ENCODE data around the gene CARMIL1.

The CARMIL1 gene

GRCh38 chr6:25586927-25587326, 307.8 kb downstream of the CARMIL1 start:
- no peaks in the 10 kb centered on the region for H3K4me1 ChIP-seq (ENCODE audit: control insufficient read depth, insufficient read depth, low read length)
- no peak overlapping the region for H3K27ac ChIP-seq (ENCODE audit: low read length)
- H3K9me3 ChIP-seq (ENCODE audit: control insufficient read depth in 2 of 2, low read length in 2 of 2) = no peaks in the 10 kb centered on the region
- H3K9ac ChIP-seq (ENCODE audit: low read length in 2 of 2) = no peak overlapping the region
- H3K27me3 ChIP-seq (ENCODE audit: control insufficient read depth in 1 of 2, insufficient read depth in 2 of 2, low read length in 2 of 2) = no peaks in the 10 kb centered on the region
- no peak overlapping the region for H3K4me3 ChIP-seq (ENCODE audit: low read length in 2 of 2)
- no peaks in the 10 kb centered on the region for H3K36me3 ChIP-seq (ENCODE audit: control insufficient read depth in 2 of 2, insufficient read depth in 2 of 2, low read length in 2 of 2)

- Histone ChIP-seq H3K9me3 (ENCODE audit: control insufficient read depth in 2 of 2, low read length in 2 of 2) (no peaks in the 10 kb centered on the region), H3K27ac (ENCODE audit: low read length) (no peak overlapping the region), H3K9ac (ENCODE audit: low read length in 2 of 2) (no peak overlapping the region), H3K4me3 (ENCODE audit: low read length in 2 of 2) (no peak overlapping the region), H3K4me1 (ENCODE audit: control insufficient read depth, insufficient read depth, low read length) (no peaks in the 10 kb centered on the region), H3K36me3 (ENCODE audit: control insufficient read depth in 2 of 2, insufficient read depth in 2 of 2, low read length in 2 of 2) (no peaks in the 10 kb centered on the region), H3K27me3 (ENCODE audit: control insufficient read depth in 1 of 2, insufficient read depth in 2 of 2, low read length in 2 of 2) (no peaks in the 10 kb centered on the region)
These were observed 311.8 kb downstream of the CARMIL1 start for GRCh38 chr6:25590986-25591385.

- H3K27ac ChIP-seq (ENCODE audit: low read length) = no peak overlapping the region
- H3K9me3 ChIP-seq (ENCODE audit: control insufficient read depth in 2 of 2, low read length in 2 of 2) = no peaks in the 10 kb centered on the region
- no peak overlapping the region for H3K4me3 ChIP-seq (ENCODE audit: low read length in 2 of 2)
- no peaks in the 10 kb centered on the region for H3K36me3 ChIP-seq (ENCODE audit: control insufficient read depth in 2 of 2, insufficient read depth in 2 of 2, low read length in 2 of 2)
- no peaks in the 10 kb centered on the region for H3K27me3 ChIP-seq (ENCODE audit: control insufficient read depth in 1 of 2, insufficient read depth in 2 of 2, low read length in 2 of 2)
- H3K4me1 ChIP-seq (ENCODE audit: control insufficient read depth, insufficient read depth, low read length) = no peaks in the 10 kb centered on the region
- H3K9ac ChIP-seq (ENCODE audit: low read length in 2 of 2) = no peak overlapping the region
These were observed 318.0 kb downstream of the CARMIL1 start for GRCh38 chr6:25596928-25597818.

- H3K4me3 ChIP-seq (ENCODE audit: low read length in 2 of 2) = no peak overlapping the region
- H3K27ac ChIP-seq (ENCODE audit: low read length) = no peak overlapping the region
- H3K9ac ChIP-seq (ENCODE audit: low read length in 2 of 2) = no peak overlapping the region
- H3K9me3 ChIP-seq (ENCODE audit: control insufficient read depth in 2 of 2, low read length in 2 of 2) = no peaks in the 10 kb centered on the region
- H3K27me3 ChIP-seq (ENCODE audit: control insufficient read depth in 1 of 2, insufficient read depth in 2 of 2, low read length in 2 of 2) = no peaks in the 10 kb centered on the region
- H3K36me3 ChIP-seq (ENCODE audit: control insufficient read depth in 2 of 2, insufficient read depth in 2 of 2, low read length in 2 of 2) = no peaks in the 10 kb centered on the region
- H3K4me1 ChIP-seq (ENCODE audit: control insufficient read depth, insufficient read depth, low read length) = no peaks in the 10 kb centered on the region
These were observed 320.4 kb downstream of the CARMIL1 start for GRCh38 chr6:25599516-25600085.

- H3K4me1 ChIP-seq (ENCODE audit: control insufficient read depth, insufficient read depth, low read length) = no peaks in the 10 kb centered on the region
- no peak overlapping the region for H3K9ac ChIP-seq (ENCODE audit: low read length in 2 of 2)
- no peaks in the 10 kb centered on the region for H3K27me3 ChIP-seq (ENCODE audit: control insufficient read depth in 1 of 2, insufficient read depth in 2 of 2, low read length in 2 of 2)
- H3K9me3 ChIP-seq (ENCODE audit: control insufficient read depth in 2 of 2, low read length in 2 of 2) = no peaks in the 10 kb centered on the region
- H3K36me3 ChIP-seq (ENCODE audit: control insufficient read depth in 2 of 2, insufficient read depth in 2 of 2, low read length in 2 of 2) = no peaks in the 10 kb centered on the region
- H3K27ac ChIP-seq (ENCODE audit: low read length) = no peak overlapping the region
- H3K4me3 ChIP-seq (ENCODE audit: low read length in 2 of 2) = no peak overlapping the region
These were observed 322.9 kb downstream of the CARMIL1 start for GRCh38 chr6:25601800-25602673.

- H3K9me3 ChIP-seq (ENCODE audit: control insufficient read depth in 2 of 2, low read length in 2 of 2) = no peaks in the 10 kb centered on the region
- H3K4me3 ChIP-seq (ENCODE audit: low read length in 2 of 2) = no peak overlapping the region
- H3K9ac ChIP-seq (ENCODE audit: low read length in 2 of 2) = no peak overlapping the region
- H3K27ac ChIP-seq (ENCODE audit: low read length) = no peak overlapping the region
- H3K4me1 ChIP-seq (ENCODE audit: control insufficient read depth, insufficient read depth, low read length) = no peaks in the 10 kb centered on the region
- H3K27me3 ChIP-seq (ENCODE audit: control insufficient read depth in 1 of 2, insufficient read depth in 2 of 2, low read length in 2 of 2) = no peaks in the 10 kb centered on the region
- H3K36me3 ChIP-seq (ENCODE audit: control insufficient read depth in 2 of 2, insufficient read depth in 2 of 2, low read length in 2 of 2) = no peaks in the 10 kb centered on the region
These were observed 323.5 kb downstream of the CARMIL1 start for GRCh38 chr6:25602674-25602982.

- Histone ChIP-seq H3K27ac (ENCODE audit: low read length) (no peak overlapping the region), H3K27me3 (ENCODE audit: control insufficient read depth in 1 of 2, insufficient read depth in 2 of 2, low read length in 2 of 2) (no peaks in the 10 kb centered on the region), H3K36me3 (ENCODE audit: control insufficient read depth in 2 of 2, insufficient read depth in 2 of 2, low read length in 2 of 2) (no peaks in the 10 kb centered on the region), H3K9me3 (ENCODE audit: control insufficient read depth in 2 of 2, low read length in 2 of 2) (no peaks in the 10 kb centered on the region), H3K4me3 (ENCODE audit: low read length in 2 of 2) (no peak overlapping the region), H3K4me1 (ENCODE audit: control insufficient read depth, insufficient read depth, low read length) (no peaks in the 10 kb centered on the region), H3K9ac (ENCODE audit: low read length in 2 of 2) (no peak overlapping the region)
These were observed 324.1 kb downstream of the CARMIL1 start for GRCh38 chr6:25603251-25603650.

GRCh38 chr6:25606151-25606550, 327.0 kb downstream of the CARMIL1 start:
- no peaks in the 10 kb centered on the region for H3K4me1 ChIP-seq (ENCODE audit: control insufficient read depth, insufficient read depth, low read length)
- H3K27ac ChIP-seq (ENCODE audit: low read length) = no peak overlapping the region
- H3K9me3 ChIP-seq (ENCODE audit: control insufficient read depth in 2 of 2, low read length in 2 of 2) = no peaks in the 10 kb centered on the region
- no peaks in the 10 kb centered on the region for H3K36me3 ChIP-seq (ENCODE audit: control insufficient read depth in 2 of 2, insufficient read depth in 2 of 2, low read length in 2 of 2)
- no peak overlapping the region for H3K4me3 ChIP-seq (ENCODE audit: low read length in 2 of 2)
- no peaks in the 10 kb centered on the region for H3K27me3 ChIP-seq (ENCODE audit: control insufficient read depth in 1 of 2, insufficient read depth in 2 of 2, low read length in 2 of 2)
- no peak overlapping the region for H3K9ac ChIP-seq (ENCODE audit: low read length in 2 of 2)

- no peaks in the 10 kb centered on the region for H3K27me3 ChIP-seq (ENCODE audit: control insufficient read depth in 1 of 2, insufficient read depth in 2 of 2, low read length in 2 of 2)
- H3K4me3 ChIP-seq (ENCODE audit: low read length in 2 of 2) = no peak overlapping the region
- no peaks in the 10 kb centered on the region for H3K4me1 ChIP-seq (ENCODE audit: control insufficient read depth, insufficient read depth, low read length)
- no peak overlapping the region for H3K9ac ChIP-seq (ENCODE audit: low read length in 2 of 2)
- H3K27ac ChIP-seq (ENCODE audit: low read length) = no peak overlapping the region
- peaks cover 0 to 3% of the 10 kb centered on the region in 2 donors for H3K36me3 ChIP-seq (ENCODE audit: control insufficient read depth in 2 of 2, insufficient read depth in 2 of 2, low read length in 2 of 2)
- H3K9me3 ChIP-seq (ENCODE audit: control insufficient read depth in 2 of 2, low read length in 2 of 2) = no peaks in the 10 kb centered on the region
These were observed 329.5 kb downstream of the CARMIL1 start for GRCh38 chr6:25608558-25609174.

- no peaks in the 10 kb centered on the region for H3K9me3 ChIP-seq (ENCODE audit: control insufficient read depth in 2 of 2, low read length in 2 of 2)
- peaks cover 0 to 3% of the 10 kb centered on the region in 2 donors for H3K36me3 ChIP-seq (ENCODE audit: control insufficient read depth in 2 of 2, insufficient read depth in 2 of 2, low read length in 2 of 2)
These were observed 333.5 kb downstream of the CARMIL1 start for GRCh38 chr6:25612666-25613065.

More at GRCh38 chr6:25612666-25613065, 333.5 kb downstream of the CARMIL1 start:
- H3K4me3 ChIP-seq (ENCODE audit: low read length in 2 of 2) = no peak overlapping the region
- no peak overlapping the region for H3K9ac ChIP-seq (ENCODE audit: low read length in 2 of 2)
- no peaks in the 10 kb centered on the region for H3K4me1 ChIP-seq (ENCODE audit: control insufficient read depth, insufficient read depth, low read length)
- H3K27ac ChIP-seq (ENCODE audit: low read length) = no peak overlapping the region
- no peaks in the 10 kb centered on the region for H3K27me3 ChIP-seq (ENCODE audit: control insufficient read depth in 1 of 2, insufficient read depth in 2 of 2, low read length in 2 of 2)
